Mesenchymal stem cell (in vitro differentiated cells and primary cell): ENCODE measurements around the gene CCDC18.

Experiments used
- DNase-seq: peaks from one replicate; pipeline ENCODE4 v3.0.0-alpha.2; 2013
- H2AFZ ChIP-seq: one replicate; pipeline ENCODE4 v1.6.1; 2013; ENCODE audit warnings: low read depth, mild to moderate bottlenecking, control low read depth, inconsistent platforms, low read length, moderate library complexity
- H2AK5ac ChIP-seq: 2 replicates; pipeline ENCODE4 v1.6.1; 2013; ENCODE audit warnings: low read length, moderate library complexity, mild to moderate bottlenecking, inconsistent platforms; ENCODE audit not compliant: severe bottlenecking
- H2BK120ac ChIP-seq: one replicate; pipeline ENCODE4 v1.6.1; 2013; ENCODE audit warnings: low read depth, mild to moderate bottlenecking, inconsistent platforms, low read length, moderate library complexity
- H2BK12ac ChIP-seq, 2 experiments: one replicate each; pipeline ENCODE4 v1.6.1; 2013; ENCODE audit warnings: inconsistent platforms in 2 of 2, low read length in 2 of 2, mild to moderate bottlenecking in 2 of 2, moderate library complexity in 2 of 2, control low read depth in 1 of 2
- H2BK15ac ChIP-seq: one replicate; pipeline ENCODE4 v1.6.1; 2013; ENCODE audit warnings: mild to moderate bottlenecking, low read depth, inconsistent platforms; ENCODE audit not compliant: poor library complexity, severe bottlenecking
- H2BK5ac ChIP-seq: 2 replicates; pipeline ENCODE4 v1.6.1; 2013; ENCODE audit warnings: low read depth, mild to moderate bottlenecking, low read length, control low read depth, inconsistent platforms; ENCODE audit not compliant: poor library complexity, severe bottlenecking
- H3K14ac ChIP-seq, 2 experiments: one replicate each; pipeline ENCODE4 v1.6.1; 2013; ENCODE audit warnings: inconsistent platforms in 2 of 2, low read length in 2 of 2, control low read depth in 1 of 2, mild to moderate bottlenecking in 1 of 2, moderate library complexity in 1 of 2
- H3K18ac ChIP-seq, 2 experiments: one replicate each; pipeline ENCODE4 v1.6.1; 2013; ENCODE audit warnings: inconsistent platforms in 2 of 2, low read length in 2 of 2, control low read depth in 1 of 2, low read depth in 1 of 2, mild to moderate bottlenecking in 1 of 2
- H3K23ac ChIP-seq, 2 experiments: one replicate each; pipeline ENCODE4 v1.6.1; 2013; ENCODE audit warnings: inconsistent platforms in 2 of 2, low read length in 2 of 2, mild to moderate bottlenecking in 2 of 2, moderate library complexity in 2 of 2, control low read depth in 1 of 2
- H3K27ac ChIP-seq: 2 replicates; pipeline ENCODE4 v1.5.1; 2013; ENCODE audit warnings: mild to moderate bottlenecking, moderate library complexity, low read length, control low read depth, inconsistent platforms; ENCODE audit not compliant: poor library complexity, severe bottlenecking
- H3K27me3 ChIP-seq, 2 experiments: 2 replicates each; pipeline versions ENCODE4 v1.6.1 to v1.7.0; 2013; ENCODE audit warnings: low read length in 2 of 2, mild to moderate bottlenecking in 2 of 2, moderate library complexity in 2 of 2, control low read depth in 1 of 2, inconsistent platforms in 1 of 2; ENCODE audit not compliant: control insufficient read depth in 1 of 2, insufficient read depth in 1 of 2
- H3K36me3 ChIP-seq, 2 experiments: 2 replicates each; pipeline versions ENCODE4 v1.6.1 to v1.7.0; 2013; ENCODE audit warnings: low read length in 2 of 2, control low read depth in 1 of 2, inconsistent platforms in 1 of 2, low read depth in 1 of 2, mild to moderate bottlenecking in 1 of 2; ENCODE audit not compliant: insufficient read depth in 2 of 2, control insufficient read depth in 1 of 2
- H3K4ac ChIP-seq, 2 experiments: one replicate each; pipeline ENCODE4 v1.6.1; 2013; ENCODE audit warnings: inconsistent platforms in 2 of 2, low read length in 2 of 2, mild to moderate bottlenecking in 2 of 2, moderate library complexity in 2 of 2, control low read depth in 1 of 2, low read depth in 1 of 2
- H3K4me1 ChIP-seq: 2 replicates; pipeline ENCODE4 v1.6.1; 2013; ENCODE audit warnings: low read depth, low read length, control low read depth; ENCODE audit not compliant: control insufficient read depth, insufficient read depth
- H3K4me2 ChIP-seq: 2 replicates; pipeline ENCODE4 v1.6.1; 2013; ENCODE audit warnings: low read length, mild to moderate bottlenecking, inconsistent platforms; ENCODE audit not compliant: poor library complexity, severe bottlenecking
- H3K4me3 ChIP-seq, 2 experiments: 2 replicates each; pipeline versions ENCODE4 v1.5.1 to v1.7.0; 2013; ENCODE audit warnings: low read length in 2 of 2, mild to moderate bottlenecking in 2 of 2, control low read depth in 1 of 2, low read depth in 1 of 2; ENCODE audit not compliant: insufficient read depth in 1 of 2
- H3K79me1 ChIP-seq: replicated peaks from 2 replicates; pipeline ENCODE4 v1.6.1; 2013; ENCODE audit warnings: mild to moderate bottlenecking, control low read depth, low read length, inconsistent platforms; ENCODE audit not compliant: poor library complexity, severe bottlenecking
- H3K9ac ChIP-seq: 2 replicates; pipeline ENCODE4 v1.7.0; 2013; ENCODE audit warnings: mild to moderate bottlenecking, low read length, moderate library complexity
- H3K9me3 ChIP-seq: 2 replicates; pipeline ENCODE4 v1.7.0; 2013; ENCODE audit warnings: mild to moderate bottlenecking, low read length; ENCODE audit not compliant: control insufficient read depth
- H4K8ac ChIP-seq: one replicate; pipeline ENCODE4 v1.6.1; 2013; ENCODE audit warnings: inconsistent platforms, mild to moderate bottlenecking, low read length, moderate library complexity
- H4K91ac ChIP-seq: one replicate; pipeline ENCODE4 v1.6.1; 2013; ENCODE audit warnings: mild to moderate bottlenecking, low read length, inconsistent platforms
- WGBS: methylation state at CpG from one replicate; pipeline ENCODE4 v1.1.7; 2013; ENCODE audit warnings: mixed read lengths; 5-methylcytosine and 5-hydroxymethylcytosine counted together

Gene CCDC18

DNA sequence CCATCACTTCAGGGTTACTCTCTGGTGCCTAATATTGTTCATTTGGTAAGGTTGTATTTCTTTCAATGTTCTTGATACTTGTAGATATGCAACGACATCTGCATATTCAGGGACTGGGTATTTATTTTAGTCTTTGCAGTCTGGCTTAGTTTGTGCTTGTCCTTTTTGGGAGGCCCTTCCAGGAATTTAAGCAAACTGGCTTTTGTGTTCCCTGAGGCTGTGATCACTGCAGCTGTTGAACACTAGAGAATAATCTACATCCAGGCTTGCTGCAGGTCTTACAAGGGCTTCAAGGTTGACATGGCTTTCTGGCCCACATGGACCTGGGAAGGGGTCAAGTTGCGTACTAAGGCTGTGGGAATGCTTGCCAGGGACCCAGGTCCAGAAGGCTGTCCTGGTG lies 72.1 kb downstream of the CCDC18 start:
- Histone ChIP-seq H2BK12ac (no peak overlapping the region), H3K9me3 (peaks cover 18% of the 10 kb centered on the region), H3K4me1 (peaks cover 7% of the 10 kb centered on the region), H2BK15ac (no peak overlapping the region), H3K4ac (no peak overlapping the region), H4K91ac (no peak overlapping the region), H3K4me3 (no peak overlapping the region), H2AFZ (no peak overlapping the region), H3K27me3 (no peaks in the 10 kb centered on the region), H3K9ac (no peak overlapping the region), H3K14ac (no peak overlapping the region), H3K4me2 (no peak overlapping the region), H4K8ac (no peak overlapping the region), H3K18ac (no peak overlapping the region), H2BK5ac (no peak overlapping the region), H2BK120ac (no peak overlapping the region), H3K27ac (no peak overlapping the region), H2AK5ac (no peak overlapping the region), H3K79me1 (peaks cover 16% of the 10 kb centered on the region), H3K36me3 (peaks cover 3 to 14% of the 10 kb centered on the region in 2 experiments), H3K23ac (no peak overlapping the region)
- no peak for DNase-seq
- WGBS, result 98% methylated on average over 2 of the region's 2 CpGs

DNA sequence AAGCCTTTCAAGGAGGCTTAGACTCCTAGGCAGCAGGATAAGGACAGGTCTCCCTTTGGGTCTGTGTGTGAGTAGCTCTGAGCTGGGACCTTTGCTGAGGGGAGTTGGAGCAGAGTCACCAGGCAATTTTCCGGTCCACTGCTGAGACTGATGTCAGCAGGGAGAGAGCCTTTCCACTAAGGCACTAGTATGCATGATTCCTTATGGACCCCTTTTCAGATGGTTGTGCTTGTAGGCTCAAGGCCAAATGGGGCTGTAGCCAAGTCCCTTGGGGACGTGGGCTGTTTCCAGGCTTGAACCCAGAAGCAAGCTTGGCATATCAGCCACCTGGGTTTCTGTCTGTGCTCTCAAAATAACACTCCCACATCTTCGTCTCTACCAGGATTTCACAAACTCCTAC lies 73.0 kb downstream of the CCDC18 start:
- H3K79me1 ChIP-seq, result peaks cover 15% of the 10 kb centered on the region
- peak overlapping the region in 1 of 2 experiments; percentile 10 for H3K23ac ChIP-seq
- H2BK15ac ChIP-seq, result no peak overlapping the region
- peaks cover 7% of the 10 kb centered on the region for H3K4me1 ChIP-seq
- no peak overlapping the region for H2BK12ac ChIP-seq
- H2AK5ac ChIP-seq, result no peak overlapping the region
- H3K9me3 ChIP-seq, result peaks cover 18% of the 10 kb centered on the region
- H3K27me3 ChIP-seq, result no peaks in the 10 kb centered on the region
- H3K36me3 ChIP-seq, result peaks cover 3 to 14% of the 10 kb centered on the region in 2 experiments
- H2BK5ac ChIP-seq, result no peak overlapping the region
- H3K4me2 ChIP-seq, result no peak overlapping the region
- no peak overlapping the region for H3K4ac ChIP-seq
- peak overlapping the region; percentile 58 for H2AFZ ChIP-seq
- H3K27ac ChIP-seq, result no peak overlapping the region
- no peak for DNase-seq
- no peak overlapping the region for H4K8ac ChIP-seq
- H2BK120ac ChIP-seq, result no peak overlapping the region
- no peak overlapping the region for H3K9ac ChIP-seq
- H3K18ac ChIP-seq, result no peak overlapping the region
- WGBS, result 91% methylated on average over 2 of the region's 3 CpGs
- H4K91ac ChIP-seq, result no peak overlapping the region
- H3K14ac ChIP-seq, result no peak overlapping the region
- no peak overlapping the region for H3K4me3 ChIP-seq

DNA sequence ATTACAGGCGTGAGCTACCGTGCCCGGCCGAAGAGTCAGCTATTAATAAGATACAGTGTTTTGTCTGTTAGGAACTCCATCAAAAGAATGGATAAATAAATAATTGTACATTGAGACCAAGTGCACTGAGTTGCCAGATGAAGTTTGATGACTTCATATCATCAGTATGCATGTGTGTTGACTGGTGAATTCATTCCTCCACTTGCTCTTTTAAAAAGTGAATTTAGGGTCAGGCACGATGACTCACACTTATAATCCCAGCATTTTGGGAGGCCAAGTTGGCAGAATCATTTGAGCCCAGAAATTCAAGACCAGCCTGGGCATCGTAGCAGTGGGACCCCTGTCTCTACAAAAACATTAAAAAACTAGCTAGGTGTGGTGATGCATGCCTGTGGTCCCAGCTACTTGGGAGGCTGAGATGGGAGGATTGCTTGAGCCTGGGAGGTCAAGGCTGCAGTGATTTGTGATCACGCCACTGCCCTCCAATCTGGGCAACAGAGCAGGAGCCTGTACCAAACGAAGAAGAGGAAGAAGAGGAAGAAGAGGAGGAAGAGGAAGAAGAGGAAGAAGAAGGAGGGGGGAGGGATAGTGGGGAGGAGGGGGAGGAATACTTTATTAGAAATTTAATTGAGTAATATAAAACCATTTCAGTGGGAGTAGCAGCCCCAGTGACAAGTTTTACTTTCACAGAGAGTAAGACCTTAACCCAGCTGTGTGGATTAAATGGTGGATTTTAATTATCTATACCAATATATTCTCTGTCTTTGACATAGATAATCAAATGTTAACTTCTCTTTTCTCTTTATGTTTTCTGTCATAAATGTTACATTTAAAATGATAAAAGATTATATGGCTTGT lies 74.9 kb downstream of the CCDC18 start:
- DNase-seq, result peak; percentile 32
- 62% methylated on average over 7 of the region's 8 CpGs for WGBS
- Histone ChIP-seq H3K23ac (no peak overlapping the region), H2BK5ac (no peak overlapping the region), H3K27me3 (no peaks in the 10 kb centered on the region), H3K4ac (no peak overlapping the region), H3K4me2 (no peak overlapping the region), H2BK12ac (no peak overlapping the region), H3K18ac (no peak overlapping the region), H4K8ac (no peak overlapping the region), H3K9me3 (peaks cover 18% of the 10 kb centered on the region), H2BK120ac (no peak overlapping the region), H3K4me1 (peaks cover 7% of the 10 kb centered on the region), H3K36me3 (peaks cover 3 to 20% of the 10 kb centered on the region in 2 experiments), H2AFZ (no peak overlapping the region), H3K14ac (no peak overlapping the region), H2AK5ac (no peak overlapping the region), H3K4me3 (no peak overlapping the region), H4K91ac (no peak overlapping the region), H3K9ac (no peak overlapping the region), H3K27ac (no peak overlapping the region), H3K79me1 (peaks cover 13% of the 10 kb centered on the region), H2BK15ac (no peak overlapping the region)

DNA sequence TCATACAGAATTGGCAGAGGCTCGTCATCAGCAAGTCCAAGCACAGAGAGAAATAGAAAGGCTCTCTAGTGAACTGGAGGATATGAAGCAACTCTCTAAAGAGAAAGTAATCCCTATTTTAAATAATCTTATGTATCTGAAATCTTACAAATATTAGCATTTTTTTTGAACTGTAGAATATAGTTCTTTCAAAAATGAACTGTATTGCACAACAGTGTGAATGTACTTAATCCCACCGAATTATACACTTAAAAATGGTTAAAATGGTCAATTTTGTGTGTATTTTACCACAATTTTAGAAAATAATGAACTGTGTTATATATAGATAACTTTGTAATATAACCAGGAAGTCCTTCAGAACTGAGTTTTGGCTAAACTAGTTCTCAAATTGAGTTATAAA lies 75.9 kb downstream of the CCDC18 start:
- no CpG with 5 or more reads among the region's 2 CpGs for WGBS
- Histone ChIP-seq H3K27ac (no peak overlapping the region), H3K79me1 (peaks cover 13% of the 10 kb centered on the region), H3K4me1 (peaks cover 7% of the 10 kb centered on the region), H3K9me3 (peaks cover 12% of the 10 kb centered on the region), H3K4ac (no peak overlapping the region), H3K36me3 (peaks cover 3 to 22% of the 10 kb centered on the region in 2 experiments), H2BK120ac (no peak overlapping the region), H4K8ac (no peak overlapping the region), H3K4me3 (no peak overlapping the region), H2AFZ (no peak overlapping the region), H2BK12ac (no peak overlapping the region), H2AK5ac (peak overlapping the region; percentile 93), H3K27me3 (no peaks in the 10 kb centered on the region), H2BK15ac (no peak overlapping the region), H3K23ac (no peak overlapping the region), H3K14ac (no peak overlapping the region), H3K9ac (no peak overlapping the region), H3K4me2 (no peak overlapping the region), H2BK5ac (no peak overlapping the region), H3K18ac (no peak overlapping the region), H4K91ac (no peak overlapping the region)
- DNase-seq, result no peak
